ENCODE results near the gene PRKAG3.

Gene PRKAG3

DNA sequence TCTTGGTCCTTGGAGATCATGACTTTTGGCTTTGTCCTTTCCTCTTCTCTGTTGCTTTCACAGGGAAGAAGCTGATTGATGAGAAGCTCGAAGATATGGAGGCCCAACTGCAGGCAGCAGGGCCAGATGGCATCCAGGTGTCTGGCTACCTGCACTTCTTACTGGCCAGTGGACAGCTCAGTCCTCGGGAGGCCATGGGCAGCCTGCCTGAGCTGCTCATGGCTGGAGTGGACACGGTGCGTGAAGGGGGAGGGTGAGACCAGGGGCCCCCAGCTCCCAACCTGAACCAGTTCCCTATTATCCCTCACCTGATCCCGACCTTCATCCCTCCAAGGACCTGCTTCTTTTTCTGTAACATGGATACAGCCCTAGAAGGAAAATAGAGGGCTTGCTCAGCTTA lies 18.7 kb downstream of the PRKAG3 start:
- no peak for FAIRE-seq

- FAIRE-seq: no peak
Measured at GRCh38 chr2:218812096-218812815, 19.3 kb downstream of the PRKAG3 start.

DNA sequence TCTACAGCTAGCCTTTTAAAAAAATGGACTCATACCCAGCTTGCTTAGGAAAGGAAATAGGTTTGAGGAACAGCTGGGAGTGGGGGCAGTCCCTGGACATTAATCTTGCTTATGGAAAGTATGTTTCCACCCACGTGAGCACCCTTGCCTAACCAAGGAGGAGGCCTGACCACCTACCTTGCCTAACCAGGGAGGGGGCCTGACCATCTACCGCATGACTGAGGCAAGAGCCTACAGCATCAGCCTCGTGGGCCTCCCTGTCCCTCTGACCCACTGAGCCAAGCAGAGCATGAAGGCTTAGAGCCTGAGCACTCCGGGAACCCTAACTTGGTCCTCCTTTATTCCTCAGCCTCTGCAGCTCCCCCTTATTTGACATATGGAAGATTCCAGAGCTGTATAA lies 20.2 kb downstream of the PRKAG3 start:
- no peak for FAIRE-seq

- FAIRE-seq: no peak
Measured at GRCh38 chr2:218810256-218810655, 21.3 kb downstream of the PRKAG3 start.

- no peak for FAIRE-seq
Measured at GRCh38 chr2:218809515-218809914, 22.1 kb downstream of the PRKAG3 start.

- FAIRE-seq: no peak
Measured at GRCh38 chr2:218807626-218808025, 24.0 kb downstream of the PRKAG3 start.

DNA sequence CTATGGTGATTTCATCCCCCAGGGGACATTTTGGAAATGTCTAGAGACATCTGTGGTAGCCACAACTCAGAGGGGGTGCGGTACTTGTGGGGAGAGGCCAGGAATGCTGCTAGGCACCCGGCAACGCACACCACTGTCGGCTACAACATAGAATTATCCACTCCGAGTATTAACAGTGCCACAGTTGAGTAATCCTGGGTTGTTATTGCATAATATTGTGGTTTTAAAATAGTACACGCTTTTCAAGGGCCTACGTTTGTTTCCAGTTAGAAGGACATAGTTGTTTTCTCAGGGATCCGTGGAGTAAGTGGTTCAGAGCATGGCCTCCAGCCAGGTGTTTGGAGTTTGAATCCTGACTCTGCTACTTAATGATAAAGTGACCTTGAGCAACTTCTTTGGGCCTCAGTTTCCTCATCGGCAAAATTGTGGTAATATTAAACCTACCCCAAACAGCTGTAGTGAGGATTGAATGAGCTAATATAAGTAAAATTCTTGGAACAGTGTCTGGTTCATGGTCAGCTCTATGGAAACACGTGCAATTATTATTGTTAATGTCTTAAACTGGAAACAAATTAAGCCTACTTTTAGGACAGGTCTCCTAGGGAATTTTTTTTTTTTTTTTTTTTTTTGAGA lies 25.1 kb downstream of the PRKAG3 start:
- FAIRE-seq: no peak

DNA sequence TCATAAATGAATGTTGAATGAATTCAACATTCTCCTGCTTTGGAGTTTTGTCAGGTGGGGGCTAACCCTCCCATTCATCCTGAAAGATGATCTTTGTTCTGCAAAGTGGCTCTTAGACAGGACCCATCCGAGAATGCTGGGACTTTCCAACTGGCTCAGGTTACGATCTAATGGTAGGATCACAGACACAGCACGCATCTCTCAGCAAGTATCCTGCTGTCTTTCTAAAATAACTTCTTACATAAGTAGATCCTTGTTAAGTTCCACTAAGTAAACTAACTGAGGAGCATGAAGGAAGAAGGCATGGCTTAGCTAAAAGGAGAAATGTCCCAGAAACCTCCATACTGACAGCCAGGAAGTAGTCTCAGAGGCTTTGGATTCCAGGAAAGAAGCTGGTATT lies 26.0 kb downstream of the PRKAG3 start:
- FAIRE-seq: peak; percentile 93

- FAIRE-seq: no peak
Measured at GRCh38 chr2:218804817-218805216, 26.8 kb downstream of the PRKAG3 start.

DNA sequence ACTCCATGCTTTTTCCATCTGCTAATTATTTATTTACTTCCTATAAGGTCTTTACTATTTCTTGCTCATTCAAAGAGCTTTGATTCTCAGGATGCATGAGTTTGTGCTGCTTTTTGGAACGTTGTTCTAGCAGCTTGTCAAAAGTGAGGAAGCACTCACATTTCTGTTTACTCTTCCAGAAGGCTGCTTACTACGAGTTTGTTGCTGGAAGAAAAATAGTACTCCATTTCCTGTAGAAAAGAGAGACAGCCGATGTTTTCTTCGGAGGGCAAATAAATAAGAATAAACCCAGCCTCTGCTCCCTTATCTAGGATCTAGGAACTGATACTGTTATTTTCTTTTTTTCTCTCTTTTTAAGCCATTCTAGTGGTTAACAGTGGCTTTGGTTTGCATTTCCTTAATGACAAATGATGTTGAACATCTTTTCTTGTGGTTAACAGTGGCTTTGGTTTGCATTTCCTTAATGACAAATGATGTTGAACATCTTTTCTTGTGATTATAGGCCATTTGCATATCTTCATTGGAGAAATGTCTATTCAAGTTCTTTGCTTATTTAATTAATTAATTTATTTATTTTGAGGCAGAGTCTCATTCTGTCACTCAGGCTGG lies 29.1 kb downstream of the PRKAG3 start:
- no peak for FAIRE-seq

DNA sequence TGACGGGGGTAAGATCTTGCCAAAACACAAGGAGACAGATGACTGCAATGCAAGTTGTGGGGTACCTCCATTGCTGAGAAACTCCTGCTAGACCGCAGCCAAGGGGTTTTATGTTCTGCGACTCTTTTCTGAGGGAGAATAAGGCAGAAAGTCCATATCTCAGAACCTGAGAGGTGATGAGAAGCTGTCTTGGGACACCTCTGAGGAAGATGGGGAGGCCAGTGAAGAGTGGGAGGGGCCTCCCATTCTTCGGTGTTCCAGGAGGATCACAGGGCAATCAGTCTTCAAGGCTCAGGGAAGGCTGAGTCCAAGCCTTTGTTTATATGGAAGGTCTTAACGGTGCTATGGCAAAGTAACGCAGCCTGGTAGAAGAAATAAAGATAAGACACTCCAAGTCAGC lies 31.6 kb downstream of the PRKAG3 start:
- FAIRE-seq: no peak

GRCh38 chr2:218798767-218799504 lies 32.7 kb downstream of the PRKAG3 start:
- no peak for FAIRE-seq

GRCh38 chr2:218796691-218797090 lies 34.9 kb downstream of the PRKAG3 start:
- no peak for FAIRE-seq

DNA sequence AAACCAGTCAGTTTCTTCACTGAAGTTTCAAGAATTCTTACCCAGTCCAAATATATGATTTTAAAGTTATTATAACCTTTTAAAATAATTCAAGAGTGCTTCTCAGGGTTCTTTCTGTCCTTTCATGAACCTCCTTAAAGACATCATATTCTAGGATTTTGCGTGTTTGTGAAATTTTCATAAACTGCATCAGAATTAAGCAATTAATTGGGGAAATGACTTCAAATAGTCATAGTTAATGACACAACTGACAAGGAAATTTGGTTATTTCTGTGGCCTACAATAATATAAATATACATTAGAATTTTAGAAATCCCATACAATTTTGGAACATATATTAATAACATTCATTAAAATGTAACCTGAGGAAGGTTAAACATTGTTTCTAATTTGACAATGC lies 39.2 kb downstream of the PRKAG3 start:
- no peak for FAIRE-seq

DNA sequence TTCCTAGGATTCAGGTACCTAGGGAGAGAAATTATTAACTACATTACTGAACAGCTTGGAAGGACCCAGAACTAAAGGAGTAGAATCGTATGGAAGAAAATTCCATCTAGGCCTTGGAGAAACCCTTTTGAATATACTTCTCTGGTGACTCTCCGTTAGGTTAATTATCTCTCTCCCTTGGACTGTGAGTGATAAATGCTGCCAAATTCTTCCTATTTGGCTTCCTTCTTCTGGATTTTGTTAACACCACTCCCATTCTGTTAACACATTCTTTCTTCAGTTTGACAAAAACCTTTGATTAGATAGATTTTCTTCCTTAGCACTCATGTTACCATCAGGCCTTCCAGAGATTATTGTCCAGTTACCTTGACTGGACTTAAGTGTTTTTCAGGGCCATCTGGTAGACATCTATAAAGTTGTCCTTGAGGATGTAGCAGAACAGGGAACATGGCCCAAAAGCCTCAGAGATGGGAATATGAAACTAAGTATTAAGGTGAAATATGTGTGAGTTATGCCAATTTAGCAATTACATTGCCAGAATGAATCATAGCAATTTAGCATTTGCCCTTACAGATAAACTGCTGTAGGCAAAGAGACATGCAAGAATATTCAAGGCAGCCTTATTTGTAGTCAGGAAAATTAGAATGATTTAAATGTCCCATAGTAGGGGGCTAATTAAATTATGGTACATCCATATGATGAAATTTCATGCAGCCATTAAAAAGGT lies 42.9 kb downstream of the PRKAG3 start:
- no peak for FAIRE-seq

DNA sequence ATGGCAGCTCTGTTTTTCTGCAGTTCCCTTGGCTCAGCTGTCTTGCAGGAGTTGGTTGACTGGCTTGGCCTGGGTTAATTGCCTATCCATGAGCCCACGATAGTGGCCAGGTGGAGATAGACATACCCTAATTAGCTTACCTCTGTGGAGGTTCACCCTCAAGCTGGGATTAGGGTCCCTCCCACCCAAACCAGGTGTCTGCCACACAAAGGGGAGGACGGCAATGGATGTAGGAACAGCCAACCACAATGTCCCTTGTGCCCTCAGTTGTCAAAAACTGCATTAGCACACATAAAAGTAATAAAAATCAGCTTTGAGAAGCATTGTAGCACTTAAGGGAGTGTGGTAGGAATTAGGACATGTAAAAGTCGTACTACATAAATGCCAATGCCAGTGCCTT lies 45.5 kb downstream of the PRKAG3 start:
- FAIRE-seq: no peak

DNA sequence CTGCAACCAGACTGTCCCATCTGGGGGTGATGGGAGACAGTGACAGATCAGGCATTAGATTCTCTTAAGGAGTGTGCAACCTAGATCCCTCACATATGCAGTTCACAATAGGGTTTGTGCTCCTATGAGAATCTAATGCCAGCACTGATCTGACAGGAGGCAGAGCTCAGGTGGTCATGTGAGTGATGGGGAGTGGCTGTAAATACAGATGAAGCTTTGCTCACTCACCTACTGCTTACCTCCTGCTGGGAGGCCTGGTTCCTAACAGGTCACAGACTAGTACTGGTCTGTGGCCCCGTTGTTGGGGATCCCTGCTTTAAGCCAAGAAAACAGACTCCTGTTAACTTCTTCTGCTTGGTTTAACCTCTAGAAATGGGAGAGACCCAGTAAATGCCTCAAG lies 46.5 kb downstream of the PRKAG3 start:
- no peak for FAIRE-seq

GRCh38 chr2:218783688-218784087 lies 47.9 kb downstream of the PRKAG3 start:
- FAIRE-seq: no peak

DNA sequence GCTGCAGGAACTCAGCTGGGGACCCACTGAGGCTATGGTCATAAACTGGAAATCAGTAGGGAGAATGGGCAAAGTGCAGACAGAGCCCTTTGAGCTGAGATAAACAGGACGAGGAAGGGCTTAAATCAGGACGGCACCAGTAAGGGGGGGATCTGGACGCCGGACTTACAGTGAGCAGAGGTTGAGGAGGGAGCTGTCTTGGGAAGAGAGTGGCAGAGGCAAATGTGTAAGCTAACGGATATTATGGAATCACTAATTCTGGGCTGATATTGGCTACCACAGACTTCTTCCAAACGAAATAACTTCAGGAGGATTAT lies 49.1 kb downstream of the PRKAG3 start:
- no peak for FAIRE-seq

- FAIRE-seq: no peak
Measured at GRCh38 chr2:218781691-218782527, 49.7 kb downstream of the PRKAG3 start, which contains the start of gene CYP27A1. Gene CYP27A1, plus strand, starts transcription at chr2:218782147. Its CDS starts 36 bp downstream, at chr2:218782183.

- FAIRE-seq: no peak
Measured at GRCh38 chr2:218780851-218781690, 50.5 kb downstream of the PRKAG3 start.

All from A204.1 (cell line).